Tibial nerve (tissue), 4 donors: ENCODE measurements around the gene PHACTR4. TPM values are rescaled to one million over a fixed set of nuclear protein-coding genes. Genes with fewer than 3 reads are reported as not detected.
"Not testable (repeated sequence)": the region's sequence is repeated elsewhere in the genome, so short reads cannot be mapped to it uniquely, and the experiment has no call there.

Experiments used
- DNase-seq, 2 donors: peaks; one replicate each; pipeline ENCODE4 v3.0.0-alpha.2; 2019; ENCODE audit warnings: low spot score in 2 of 2
- H3K27ac ChIP-seq, 4 donors: fragments of 200-600 bp; sonication (generic) in 3 of 4; one replicate each; pipeline ENCODE4 v1.5.1; 2017 to 2019; ENCODE audit warnings: mild to moderate bottlenecking in 1 of 4
- H3K27me3 ChIP-seq, 2 donors: fragments of 200-600 bp; sonication (generic) in 1 of 2; one replicate each; pipeline versions ENCODE4 v1.5.1 to v1.6.0; 2017 to 2019
- H3K36me3 ChIP-seq, 3 donors: fragments of 200-600 bp; sonication (generic); one replicate each; pipeline ENCODE4 v1.5.1; 2018 to 2019
- H3K4me1 ChIP-seq, 4 donors: fragments of 200-600 bp; sonication (generic) in 3 of 4; one replicate each; pipeline ENCODE4 v1.5.1; 2017 to 2019
- H3K4me3 ChIP-seq, 4 donors: fragments of 200-600 bp; sonication (generic) in 3 of 4; one replicate each; pipeline ENCODE4 v1.5.1; 2017 to 2019; ENCODE audit warnings: mild to moderate bottlenecking in 1 of 4, moderate library complexity in 1 of 4
- H3K9me3 ChIP-seq, 4 donors: fragments of 200-600 bp; sonication (generic) in 3 of 4; one replicate each; pipeline ENCODE4 v1.5.1; 2017 to 2019
- CTCF ChIP-seq, 5 experiments: fragments of 200-600 bp in 3 of 5; fragments of 450-650 bp in 2 of 5; sonication (generic) in 3 of 5; IDR thresholded peaks; one replicate each; pipeline ENCODE4 v1.5.1; 2016 to 2019; ENCODE audit warnings: antibody characterized with exemption in 5 of 5, mild to moderate bottlenecking in 3 of 5, moderate library complexity in 2 of 5
- EP300 ChIP-seq, 2 donors: sonication (generic); formaldehyde crosslinking; IDR thresholded peaks; one replicate each; pipeline ENCODE4 v1.6.1; 2017; ENCODE audit warnings: antibody characterized with exemption in 2 of 2, mild to moderate bottlenecking in 1 of 2
- POLR2A ChIP-seq, 2 donors: fragments of 450-650 bp; IDR thresholded peaks; one replicate each; pipeline ENCODE4 v1.6.1; 2017; ENCODE audit warnings: antibody characterized with exemption in 2 of 2, mild to moderate bottlenecking in 2 of 2, moderate library complexity in 2 of 2
- WGBS, 2 donors: methylation state at CpG; one replicate each; pipeline ENCODE4 v1.1.5; 2018; 5-methylcytosine and 5-hydroxymethylcytosine counted together
- total RNA-seq, 4 donors: library from RNA; depleted of rRNA; stranded (reverse); fragments of >200 nt; gene quantifications; one replicate each; pipeline ENCODE4 v1.1.0, GENCODE V29; 2016

The PHACTR4 gene
- total RNA-seq, 4 donors from 2014 or later, result 25.1 to 38.7 (median 33.6) TPM

GRCh38 chr1:28359592-28360239, 9.8 kb upstream of the PHACTR4 start:
- H3K4me1 ChIP-seq, result no peaks in the 10 kb centered on the region
- H3K9me3 ChIP-seq, result no peaks in the 10 kb centered on the region
- peak; percentile 29 to 76 for DNase-seq
- no peak overlapping the region for H3K27ac ChIP-seq
- H3K27me3 ChIP-seq, result no peaks in the 10 kb centered on the region
- H3K36me3 ChIP-seq, result no peaks in the 10 kb centered on the region
- H3K4me3 ChIP-seq, result no peak overlapping the region
- no peak for TF ChIP-seq POLR2A (IDR thresholded peaks at IDR 0.05)
- peak; percentile 44 to 68 (median 61) for TF ChIP-seq CTCF (IDR thresholded peaks at IDR 0.05)
- TF ChIP-seq EP300 (IDR thresholded peaks at IDR 0.05), result no peak
- WGBS, 2 donors, result 46 to 53% methylated on average over 7 of the region's 7 CpGs

- H3K9me3 ChIP-seq, result no peaks in the 10 kb centered on the region
- no peaks in the 10 kb centered on the region for H3K27me3 ChIP-seq
- DNase-seq, result no peak
- TF ChIP-seq CTCF (IDR thresholded peaks at IDR 0.05) (no peak), POLR2A (IDR thresholded peaks at IDR 0.05) (no peak), EP300 (IDR thresholded peaks at IDR 0.05) (no peak)
- H3K4me1 ChIP-seq, result peaks cover 0 to 5% (median 0%) of the 10 kb centered on the region in 4 donors
- H3K36me3 ChIP-seq, result no peaks in the 10 kb centered on the region
- H3K27ac ChIP-seq, result no peak overlapping the region
- H3K4me3 ChIP-seq, result no peak overlapping the region
- 68 to 86% methylated on average over 4 of the region's 4 CpGs for WGBS, 2 donors
These were observed 4.7 kb upstream of the PHACTR4 start for GRCh38 chr1:28364888-28365287.

- no peak overlapping the region for H3K4me3 ChIP-seq
- H3K9me3 ChIP-seq, result no peaks in the 10 kb centered on the region
- H3K27me3 ChIP-seq, result no peaks in the 10 kb centered on the region
- 78 to 89% methylated on average over 7 of the region's 7 CpGs for WGBS, 2 donors
- no peak for DNase-seq
- H3K4me1 ChIP-seq, result peaks cover 0 to 12% (median 1%) of the 10 kb centered on the region in 4 donors
- TF ChIP-seq CTCF (IDR thresholded peaks at IDR 0.05), result no peak
- TF ChIP-seq EP300 (IDR thresholded peaks at IDR 0.05), result no peak
- no peaks in the 10 kb centered on the region for H3K36me3 ChIP-seq
- no peak overlapping the region for H3K27ac ChIP-seq
These were observed 3.7 kb upstream of the PHACTR4 start for GRCh38 chr1:28365864-28366263.

DNA sequence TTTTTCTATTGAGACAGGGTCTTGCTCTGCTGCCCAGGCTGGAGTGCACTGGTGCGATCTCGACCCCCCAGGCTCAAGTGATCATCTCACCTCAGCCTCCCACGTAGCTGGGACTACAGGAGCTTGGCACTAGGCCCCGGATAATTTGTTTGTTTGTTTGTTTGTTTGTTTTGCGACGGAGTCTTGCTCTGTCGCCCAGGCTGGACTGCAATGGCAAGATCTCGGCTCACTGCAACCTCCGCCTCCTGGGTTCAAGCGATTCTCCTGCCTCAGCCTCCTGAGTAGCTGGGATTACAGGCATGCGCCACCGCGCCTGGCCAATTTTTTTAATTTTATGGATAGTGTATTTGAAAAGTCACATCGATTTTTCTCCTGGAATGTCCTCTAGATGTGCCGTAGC, 932 bp upstream of the PHACTR4 start:
- H3K9me3 ChIP-seq, H3K4me3 ChIP-seq, H3K27ac ChIP-seq, H3K27me3 ChIP-seq, DNase-seq, H3K36me3 ChIP-seq: not testable (repeated sequence)
- WGBS, 2 donors, result 95 to 98% methylated on average over 15 of the region's 15 CpGs
- peaks cover 0 to 30% (median 7%) of the 10 kb centered on the region in 4 donors for H3K4me1 ChIP-seq

DNA sequence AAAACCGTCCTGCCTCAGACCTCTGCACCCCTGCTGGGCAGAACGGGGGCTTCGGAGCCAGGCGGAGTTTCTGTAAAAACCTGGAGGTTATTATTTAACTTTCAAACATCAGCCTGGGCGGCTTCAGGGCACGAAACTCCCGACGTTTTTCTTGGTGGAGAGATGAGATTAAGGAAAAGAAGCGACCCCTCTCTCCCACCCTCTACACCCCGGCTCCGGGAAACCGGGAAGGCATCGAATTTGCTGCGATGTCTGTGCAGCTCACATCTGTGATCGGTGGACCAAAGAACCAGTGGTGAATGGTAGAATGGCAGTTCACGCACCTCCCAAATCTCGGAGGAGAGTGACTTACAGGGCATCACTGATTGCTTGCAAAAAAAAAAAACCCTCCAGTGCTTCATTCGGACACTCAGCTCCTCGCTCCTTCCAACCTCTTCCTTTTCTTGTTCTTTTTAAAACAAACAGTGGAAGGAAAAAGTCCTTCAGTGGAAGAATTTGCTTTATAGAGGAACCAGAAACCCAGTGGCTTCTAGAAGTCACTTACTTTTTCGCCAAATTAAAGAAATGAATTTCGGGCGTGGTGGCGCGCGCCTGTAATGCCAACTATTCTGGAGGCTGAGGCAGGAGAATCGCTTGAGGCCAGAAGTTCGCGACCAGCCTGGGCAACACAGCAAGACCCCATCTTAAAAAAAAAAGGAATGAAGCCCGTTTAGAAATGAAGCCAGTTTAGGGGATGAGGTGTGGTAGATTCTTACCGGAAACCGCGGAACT, 884 bp downstream of the PHACTR4 start:
- 33 to 35% methylated on average over 31 to 32 of the region's 32 CpGs for WGBS, 2 donors
- TF ChIP-seq EP300 (IDR thresholded peaks at IDR 0.05) (no peak), CTCF (IDR thresholded peaks at IDR 0.05) (peak in 1 of 5 experiments; percentile 14)
- Histone ChIP-seq H3K27ac (peak overlapping the region in 3 of 4 donors; percentile 85 to 97 (median 96)), H3K4me3 (peak overlapping the region; percentile 85 to 95 (median 93)), H3K9me3 (no peaks in the 10 kb centered on the region), H3K36me3 (no peaks in the 10 kb centered on the region), H3K4me1 (peaks cover 0 to 39% (median 7%) of the 10 kb centered on the region in 4 donors), H3K27me3 (no peaks in the 10 kb centered on the region)
- DNase-seq, result peak in 1 of 2 donors; percentile 9
